Stimulated activated CD8-positive, alpha-beta memory T cell treated with anti-CD3 and anti-CD28 coated beads, Interleukin-15, amount 100 ng/mL, for 48 hours (primary cell): ENCODE results near the gene MAS1L.

Experiments
- DNase-seq, 2 donors: peaks; one replicate each; pipeline ENCODE4 v3.0.0-alpha.2; 2020; ENCODE audit warnings: low read depth in 2 of 2

MAS1L gene

GRCh38 chr6:29510202-29510601 lies 22.4 kb upstream of the MAS1L start:
- DNase-seq: no peak

- DNase-seq: no peak
These were observed 22.0 kb upstream of the MAS1L start for GRCh38 chr6:29509711-29510110.

- DNase-seq: no peak
These were observed 21.5 kb upstream of the MAS1L start for GRCh38 chr6:29509239-29509638.

GRCh38 chr6:29507319-29507718 lies 19.6 kb upstream of the MAS1L start:
- no peak for DNase-seq

DNA sequence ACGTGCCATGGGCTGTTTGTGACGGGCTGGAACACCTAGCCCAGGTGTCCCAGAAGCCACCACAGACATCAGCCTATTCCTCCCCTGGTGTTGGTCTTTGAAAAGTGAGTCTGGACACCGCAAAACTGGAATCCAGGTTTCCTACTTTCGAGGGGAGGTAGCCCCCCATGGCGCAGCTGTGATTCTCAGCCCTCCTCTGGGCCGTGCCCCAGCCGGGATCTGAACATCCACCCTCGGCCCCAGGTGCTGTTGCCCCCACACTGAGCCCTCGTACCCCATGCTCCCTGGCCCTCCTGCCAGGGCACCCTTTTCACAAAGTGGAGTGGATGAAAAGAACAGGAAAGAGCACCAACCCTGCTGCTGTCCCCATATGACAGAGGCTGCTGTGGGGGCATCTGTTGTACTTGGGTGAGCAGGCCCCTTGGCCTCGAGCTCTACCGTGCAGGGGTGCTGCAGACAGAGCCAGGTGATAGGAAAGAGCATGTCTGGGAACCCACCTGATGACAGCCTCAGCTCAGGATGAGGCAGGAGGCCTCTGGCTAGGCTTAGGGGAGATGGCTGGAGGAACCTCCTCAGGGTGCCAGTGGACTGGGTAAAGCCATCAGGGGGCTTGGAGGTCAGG lies 18.8 kb upstream of the MAS1L start:
- DNase-seq: no peak

GRCh38 chr6:29505808-29506207 lies 18.1 kb upstream of the MAS1L start:
- no peak for DNase-seq

GRCh38 chr6:29504961-29505360 lies 17.2 kb upstream of the MAS1L start:
- no peak for DNase-seq

DNA sequence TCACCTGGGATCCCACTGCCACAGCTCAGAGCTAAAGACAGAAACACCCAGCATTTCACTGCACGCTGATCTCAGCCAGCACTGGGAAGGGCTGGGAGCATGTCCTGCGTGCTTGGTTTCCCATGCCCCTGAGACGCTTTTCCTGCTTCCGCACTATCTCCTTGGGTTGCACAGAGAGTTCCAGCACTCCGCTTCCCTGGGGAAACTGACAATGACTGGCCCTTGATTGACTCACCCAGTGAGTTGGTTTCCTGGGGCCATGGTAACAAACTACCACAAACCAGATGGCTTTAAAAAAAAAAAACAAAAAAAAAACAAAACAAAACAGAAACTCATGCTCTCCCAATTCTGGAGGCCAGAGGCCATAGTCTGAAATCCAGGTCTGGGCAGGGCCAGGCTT lies 14.8 kb upstream of the MAS1L start:
- no peak for DNase-seq

GRCh38 chr6:29502181-29502580 lies 14.4 kb upstream of the MAS1L start:
- DNase-seq: no peak

DNA sequence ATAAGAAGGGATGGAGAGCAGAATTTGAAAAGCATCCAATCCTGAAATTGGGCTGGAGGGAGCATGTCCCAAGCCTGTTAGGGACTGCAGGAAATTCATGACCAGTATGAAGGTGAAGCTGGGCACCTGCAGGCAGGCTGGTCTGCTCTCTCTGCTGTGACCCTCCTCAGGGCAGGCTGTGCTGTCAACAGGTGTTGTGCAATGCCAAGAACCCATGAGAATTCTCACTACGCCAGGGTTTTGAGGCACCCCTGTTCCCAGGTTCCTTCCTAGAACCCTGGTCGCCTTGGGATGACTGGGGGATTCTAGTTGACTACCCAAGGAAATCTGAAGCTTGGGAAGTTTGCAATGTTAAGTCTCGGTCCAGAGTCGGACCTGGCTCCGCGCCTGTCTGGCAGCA lies 13.3 kb upstream of the MAS1L start:
- DNase-seq: no peak

DNA sequence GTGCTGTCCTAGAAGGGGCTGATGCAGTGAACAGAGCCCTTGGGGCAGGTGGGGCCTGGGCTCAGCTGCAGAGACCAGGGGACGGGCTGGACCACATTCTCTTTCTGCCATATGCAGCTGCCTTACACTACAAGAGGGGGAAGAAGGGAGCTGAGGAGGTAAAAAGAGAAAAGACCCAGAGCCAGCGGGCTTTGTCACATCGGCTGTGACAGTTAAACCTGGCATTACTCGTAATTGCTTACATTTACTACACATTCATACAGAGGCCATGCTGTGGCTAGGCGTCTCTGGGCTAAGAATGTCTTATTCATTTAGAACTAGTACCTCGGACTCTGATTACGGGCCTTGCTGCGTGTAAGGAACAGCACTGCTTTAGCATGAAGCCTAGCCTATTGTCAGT lies 12.8 kb upstream of the MAS1L start:
- DNase-seq: no peak

DNA sequence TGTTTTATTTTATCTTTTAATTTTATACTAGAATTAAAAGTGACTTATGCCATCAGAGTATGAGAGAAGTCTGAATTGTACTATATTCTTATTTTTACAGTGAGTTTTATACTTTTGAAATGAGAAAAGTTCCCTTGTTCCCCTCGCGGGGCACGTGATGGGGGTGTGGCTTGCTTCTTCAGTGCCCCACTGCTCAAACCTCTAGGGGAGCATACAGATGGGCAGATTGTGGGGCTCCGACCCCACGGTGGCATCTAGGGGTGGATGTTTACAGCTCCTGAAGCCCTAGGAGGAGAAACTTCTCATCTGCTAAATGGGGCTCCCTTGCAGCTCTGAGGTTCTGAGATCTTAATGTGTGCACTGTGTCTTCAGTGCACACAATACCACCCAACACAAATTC lies 11.9 kb upstream of the MAS1L start:
- DNase-seq: no peak

GRCh38 chr6:29496961-29497360 lies 9.2 kb upstream of the MAS1L start:
- DNase-seq: no peak

- no peak for DNase-seq
These were observed 7.8 kb upstream of the MAS1L start for GRCh38 chr6:29495571-29495970.

GRCh38 chr6:29494131-29494530 lies 6.4 kb upstream of the MAS1L start:
- no peak for DNase-seq

- DNase-seq: no peak
These were observed 5.5 kb upstream of the MAS1L start for GRCh38 chr6:29493261-29493660.

- DNase-seq: no peak
These were observed 3.8 kb upstream of the MAS1L start for GRCh38 chr6:29491574-29491973.

GRCh38 chr6:29490552-29490951 lies 2.8 kb upstream of the MAS1L start:
- no peak for DNase-seq

GRCh38 chr6:29490055-29490454 lies 2.3 kb upstream of the MAS1L start:
- no peak for DNase-seq

DNA sequence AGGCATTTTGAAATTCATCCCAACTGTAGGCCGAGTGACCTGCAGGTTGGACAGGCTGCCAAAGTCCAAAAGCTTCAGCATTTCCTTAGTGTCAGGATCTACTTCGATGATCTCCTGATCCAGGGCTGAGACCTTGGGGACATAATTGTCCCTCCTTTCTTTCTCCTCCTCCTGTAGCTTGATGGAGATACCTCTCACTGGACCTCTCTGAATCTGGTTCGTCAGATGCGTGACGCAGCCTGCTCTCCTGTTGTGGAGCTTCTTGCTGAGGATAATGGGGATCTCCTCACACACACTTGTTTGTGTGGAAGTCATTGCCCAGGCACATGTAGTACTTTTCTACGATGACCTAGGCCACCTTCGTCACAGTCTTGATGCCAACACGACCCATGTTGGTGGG lies 1.5 kb upstream of the MAS1L start:
- no peak for DNase-seq

DNA sequence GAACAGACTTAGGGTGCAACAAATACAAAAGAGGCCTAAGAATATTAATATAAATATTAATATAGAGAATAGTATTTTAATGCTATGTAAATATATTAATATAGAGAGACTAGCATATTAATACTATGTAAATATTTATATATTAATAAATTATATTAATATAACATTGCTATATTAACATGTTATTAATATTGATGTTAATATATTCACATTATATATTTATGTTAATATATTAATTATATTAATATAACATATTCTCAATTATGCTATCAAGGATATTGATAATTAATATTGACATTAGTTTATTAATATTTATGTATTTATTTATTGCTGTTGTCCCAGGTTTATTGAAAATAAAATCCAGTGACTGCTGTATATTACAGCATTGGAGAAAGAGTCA lies 1.1 kb upstream of the MAS1L start:
- DNase-seq: no peak

GRCh38 chr6:29487131-29487530 lies 625 bp downstream of the MAS1L start:
- no peak for DNase-seq

GRCh38 chr6:29486577-29486976 lies 1.2 kb downstream of the MAS1L start:
- DNase-seq: no peak

- no peak for DNase-seq
These were observed 4.0 kb downstream of the MAS1L start for GRCh38 chr6:29483735-29484134.

DNA sequence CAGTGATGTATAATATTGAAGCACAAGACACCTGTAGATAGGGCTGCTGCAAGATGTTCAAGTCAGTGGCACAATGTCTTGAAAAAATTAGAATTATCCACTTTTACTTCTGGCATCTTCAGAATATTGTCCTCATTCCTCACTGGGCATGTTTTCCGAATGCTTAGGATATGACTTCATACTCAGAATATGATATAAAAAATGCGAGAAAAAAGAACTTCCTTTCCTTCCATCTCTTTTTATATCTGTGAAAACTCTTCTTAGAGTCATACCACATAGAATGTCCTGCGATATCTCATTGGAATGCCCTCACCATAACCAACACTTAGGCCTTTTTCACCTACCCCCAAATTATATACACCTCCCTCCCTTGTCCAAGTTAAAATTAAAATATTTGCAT lies 4.6 kb downstream of the MAS1L start:
- no peak for DNase-seq
